ENCODE data around the gene SLC46A2.

DNA sequence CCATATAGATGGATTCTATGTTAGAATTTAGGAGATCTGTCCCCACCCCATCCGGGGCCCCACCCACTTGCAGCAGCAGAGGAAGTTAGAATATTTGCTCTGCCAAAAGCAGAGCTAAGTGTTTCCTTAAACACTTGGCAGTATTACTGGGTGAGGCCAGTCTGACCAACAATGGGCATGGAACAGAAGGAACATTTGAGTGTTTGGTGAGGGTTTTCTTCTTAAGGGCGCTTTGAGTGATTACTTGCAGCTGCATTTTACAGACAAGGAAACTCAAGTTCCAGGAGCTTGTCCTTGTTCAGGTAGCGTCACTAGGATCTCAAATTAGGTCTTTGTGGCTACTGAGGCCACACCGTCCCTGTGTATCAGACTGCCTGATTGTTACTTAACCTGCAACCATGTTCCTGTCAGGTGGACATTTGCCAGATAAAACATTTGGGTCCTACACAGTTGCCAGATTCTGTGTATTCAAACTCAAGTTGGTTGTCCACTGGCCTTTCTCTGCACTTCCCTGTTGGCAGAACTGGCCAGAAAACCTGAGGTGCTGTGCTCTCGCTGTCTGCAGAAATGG is 59.3 kb downstream of the SLC46A2 start:
- TF ChIP-seq, protein P1, sequence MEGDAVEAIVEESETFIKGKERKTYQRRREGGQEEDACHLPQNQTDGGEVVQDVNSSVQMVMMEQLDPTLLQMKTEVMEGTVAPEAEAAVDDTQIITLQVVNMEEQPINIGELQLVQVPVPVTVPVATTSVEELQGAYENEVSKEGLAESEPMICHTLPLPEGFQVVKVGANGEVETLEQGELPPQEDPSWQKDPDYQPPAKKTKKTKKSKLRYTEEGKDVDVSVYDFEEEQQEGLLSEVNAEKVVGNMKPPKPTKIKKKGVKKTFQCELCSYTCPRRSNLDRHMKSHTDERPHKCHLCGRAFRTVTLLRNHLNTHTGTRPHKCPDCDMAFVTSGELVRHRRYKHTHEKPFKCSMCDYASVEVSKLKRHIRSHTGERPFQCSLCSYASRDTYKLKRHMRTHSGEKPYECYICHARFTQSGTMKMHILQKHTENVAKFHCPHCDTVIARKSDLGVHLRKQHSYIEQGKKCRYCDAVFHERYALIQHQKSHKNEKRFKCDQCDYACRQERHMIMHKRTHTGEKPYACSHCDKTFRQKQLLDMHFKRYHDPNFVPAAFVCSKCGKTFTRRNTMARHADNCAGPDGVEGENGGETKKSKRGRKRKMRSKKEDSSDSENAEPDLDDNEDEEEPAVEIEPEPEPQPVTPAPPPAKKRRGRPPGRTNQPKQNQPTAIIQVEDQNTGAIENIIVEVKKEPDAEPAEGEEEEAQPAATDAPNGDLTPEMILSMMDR (conservative IDR thresholded peaks at IDR 0.05; ENCODE audit: low read length), result no peak
- TF ChIP-seq EZH2phosphoT487 (IDR thresholded peaks at IDR 0.05; ENCODE audit: borderline replicate concordance, low read depth, low read length), result no peak

Measured in OCI-LY7 (cell line).